ENCODE measurements around the gene DDAH1. TPM values are rescaled to one million over a fixed set of nuclear protein-coding genes. Genes with fewer than 3 reads are reported as not detected.

DDAH1 gene
- total and polyA plus RNA-seq, 2 of the 8 experiments (the other 6 are each of a cell fraction or from before 2014, with no cell fraction given), result 22.8 to 54.5 TPM

GRCh38 chr1:85319491-85319890, 145.5 kb downstream of the DDAH1 start (continued):
- no peak for TF ChIP-seq CHD7 (IDR thresholded peaks at IDR 0.05; ENCODE audit: insufficient replicate concordance, low read length)
- TF ChIP-seq SP2 (IDR thresholded peaks at IDR 0.05; ENCODE audit: low read length), result no peak
- TF ChIP-seq FOSL1 (IDR thresholded peaks at IDR 0.05; ENCODE audit: insufficient read depth, low read depth, low read length), result no peak
- no peak for TF ChIP-seq BRCA1 (IDR thresholded peaks at IDR 0.05; ENCODE audit: low read depth, low read length)
- TF ChIP-seq USF2 (IDR thresholded peaks at IDR 0.05; ENCODE audit: low read length), result no peak
